GM12874 (cell line): Measurements from ENCODE around the gene SPATA4.

Source experiments
- CTCF ChIP-seq: IDR thresholded peaks from 2 replicates; pipeline ENCODE4 v1.5.1; 2011; ENCODE audit warnings: low read depth, mild to moderate bottlenecking, control low read depth, low read length, moderate library complexity; ENCODE audit not compliant: insufficient read depth

SPATA4 gene

GRCh38 chr4:176209535-176209934 is 14.2 kb upstream of the SPATA4 start:
- TF ChIP-seq CTCF = no peak

GRCh38 chr4:176207839-176208238 is 12.5 kb upstream of the SPATA4 start:
- TF ChIP-seq CTCF = no peak

GRCh38 chr4:176205299-176205698 is 9.9 kb upstream of the SPATA4 start:
- TF ChIP-seq CTCF = no peak

GRCh38 chr4:176198316-176198903 is 3.0 kb upstream of the SPATA4 start:
- no peak for TF ChIP-seq CTCF

GRCh38 chr4:176193938-176194337 is 1.4 kb downstream of the SPATA4 start:
- TF ChIP-seq CTCF = no peak

GRCh38 chr4:176193126-176193525 is 2.3 kb downstream of the SPATA4 start:
- no peak for TF ChIP-seq CTCF

GRCh38 chr4:176191974-176192373 is 3.4 kb downstream of the SPATA4 start:
- no peak for TF ChIP-seq CTCF
